CD4-positive, alpha-beta T cell (primary cell): ENCODE results near the gene ADAM22. TPM values are rescaled to one million over a fixed set of nuclear protein-coding genes. Genes with fewer than 3 reads are reported as not detected.

ENCODE experiments used
- ATAC-seq: fragments of 200-7000 bp; cut with Tn5 transposase; one replicate; pipeline ENCODE4 v1.10.0; 2022; ENCODE audit warnings: mild to moderate bottlenecking; ENCODE audit not compliant: poor library complexity
- CTCF ChIA-PET: fragments of 350-600 bp; sonication (Branson Sonifier 250); formaldehyde crosslinking; loops from one replicate; lab custom pipeline; 2021; ENCODE audit warnings: antibody characterized with exemption, inconsistent platforms; lab: Charles Lee
- POLR2A ChIA-PET: fragments of 350-600 bp; sonication (Branson Sonifier 250); formaldehyde crosslinking; loops from one replicate; lab custom pipeline; 2021; ENCODE audit warnings: antibody characterized with exemption, inconsistent platforms; lab: Charles Lee
- DNase-seq, 14 experiments: peaks; one replicate each; pipeline ENCODE4 v3.0.0-alpha.2; 2013 to 2020; ENCODE audit warnings: mixed read lengths in 2 of 14
- H3K27ac ChIP-seq, 2 donors: one replicate each; pipeline versions ENCODE4 v1.5.1 to v1.7.0; 2013; ENCODE audit warnings: low read length in 2 of 2, low read depth in 1 of 2, mild to moderate bottlenecking in 1 of 2
- H3K27me3 ChIP-seq, 2 experiments: 1 replicate in 1 of 2; 2 replicates in 1 of 2; pipeline versions ENCODE4 v1.6.1 to v1.7.0; 2013; ENCODE audit warnings: low read length in 2 of 2, control low read depth in 1 of 2, mild to moderate bottlenecking in 1 of 2, moderate library complexity in 1 of 2; ENCODE audit not compliant: insufficient read depth in 2 of 2, control insufficient read depth in 1 of 2
- H3K36me3 ChIP-seq: one replicate; pipeline ENCODE4 v1.6.1; 2013; ENCODE audit warnings: low read length, control low read depth; ENCODE audit not compliant: insufficient read depth
- H3K4me1 ChIP-seq: one replicate; pipeline ENCODE4 v1.6.1; 2013; ENCODE audit warnings: low read length, control low read depth; ENCODE audit not compliant: insufficient read depth
- H3K4me3 ChIP-seq: one replicate; pipeline ENCODE4 v1.5.1; 2013; ENCODE audit warnings: mild to moderate bottlenecking, low read length, moderate library complexity
- H3K9me3 ChIP-seq, 2 experiments: 1 replicate in 1 of 2; 2 replicates in 1 of 2; pipeline versions ENCODE4 v1.6.1 to v1.7.0; 2013; ENCODE audit warnings: low read length in 2 of 2, mild to moderate bottlenecking in 2 of 2, control low read depth in 1 of 2, moderate library complexity in 1 of 2; ENCODE audit not compliant: control insufficient read depth in 1 of 2, insufficient read depth in 1 of 2
- H3K27ac Mint-ChIP-seq: one replicate; pipeline ENCODE4 v1.8.0; 2020; ENCODE audit warnings: mixed read lengths
- H3K27me3 Mint-ChIP-seq: one replicate; pipeline ENCODE4 v1.8.0; 2021; ENCODE audit warnings: mixed read lengths
- H3K36me3 Mint-ChIP-seq: one replicate; pipeline ENCODE4 v1.8.0; 2021; ENCODE audit warnings: low read depth, mixed read lengths
- H3K4me1 Mint-ChIP-seq: one replicate; pipeline ENCODE4 v1.8.0; 2021; ENCODE audit warnings: low read depth, mixed read lengths
- H3K4me3 Mint-ChIP-seq: one replicate; pipeline ENCODE4 v1.8.0; 2020; ENCODE audit warnings: mild to moderate bottlenecking, mixed read lengths
- H3K9me3 Mint-ChIP-seq: one replicate; pipeline ENCODE4 v1.8.0; 2020; ENCODE audit warnings: mixed read lengths
- intact Hi-C, 2 experiments: fragments of 100-400 bp; cut with DNase I in 1 of 2; cut with micrococcal nuclease in 1 of 2; formaldehyde crosslinking; loops; one replicate each; pipeline versions ENCODE4 v1.15.1 to v1.9.0; 2023 to 2025; cut with DNase I, micrococcal nuclease
- total RNA-seq, 174 experiments: library from RNA in 2 of 174; stranded (reverse) in 2 of 174; gene quantifications; one replicate each; pipeline ENCODE4 v1.2.3 and lab custom pipeline; 2021 to 2026
- TF ChIP-seq, protein P1 (sequence below): fragments of 200-600 bp; IDR thresholded peaks from one replicate; pipeline ENCODE4 v1.8.0; 2022; ENCODE audit warnings: antibody characterized with exemption, mild to moderate bottlenecking

The ADAM22 gene
- total RNA-seq, 2 experiments from 2014 or later: 0.60 to 0.64 TPM

- Histone ChIP-seq H3K4me1 (no peaks in the 10 kb centered on the region), H3K36me3 (no peaks in the 10 kb centered on the region), H3K27ac (no peak overlapping the region), H3K9me3 (no peaks in the 10 kb centered on the region), H3K4me3 (no peak overlapping the region), H3K27me3 (no peaks in the 10 kb centered on the region)
- DNase-seq (no peak), ATAC-seq (no peak)
- intact Hi-C loops: no loop called here
- ChIA-PET CTCF (no interaction called here), POLR2A (no interaction called here)
- Mint-ChIP-seq H3K27me3 (no peaks in the 10 kb centered on the region), H3K9me3 (no peaks in the 10 kb centered on the region), H3K36me3 (peaks cover 5% of the 10 kb centered on the region), H3K4me1 (no peaks in the 10 kb centered on the region), H3K4me3 (no peak overlapping the region), H3K27ac (no peak overlapping the region)
- TF ChIP-seq, protein P1, sequence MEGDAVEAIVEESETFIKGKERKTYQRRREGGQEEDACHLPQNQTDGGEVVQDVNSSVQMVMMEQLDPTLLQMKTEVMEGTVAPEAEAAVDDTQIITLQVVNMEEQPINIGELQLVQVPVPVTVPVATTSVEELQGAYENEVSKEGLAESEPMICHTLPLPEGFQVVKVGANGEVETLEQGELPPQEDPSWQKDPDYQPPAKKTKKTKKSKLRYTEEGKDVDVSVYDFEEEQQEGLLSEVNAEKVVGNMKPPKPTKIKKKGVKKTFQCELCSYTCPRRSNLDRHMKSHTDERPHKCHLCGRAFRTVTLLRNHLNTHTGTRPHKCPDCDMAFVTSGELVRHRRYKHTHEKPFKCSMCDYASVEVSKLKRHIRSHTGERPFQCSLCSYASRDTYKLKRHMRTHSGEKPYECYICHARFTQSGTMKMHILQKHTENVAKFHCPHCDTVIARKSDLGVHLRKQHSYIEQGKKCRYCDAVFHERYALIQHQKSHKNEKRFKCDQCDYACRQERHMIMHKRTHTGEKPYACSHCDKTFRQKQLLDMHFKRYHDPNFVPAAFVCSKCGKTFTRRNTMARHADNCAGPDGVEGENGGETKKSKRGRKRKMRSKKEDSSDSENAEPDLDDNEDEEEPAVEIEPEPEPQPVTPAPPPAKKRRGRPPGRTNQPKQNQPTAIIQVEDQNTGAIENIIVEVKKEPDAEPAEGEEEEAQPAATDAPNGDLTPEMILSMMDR: no peak
Measured at GRCh38 chr7:88146616-88147015, 212.6 kb downstream of the ADAM22 start.

GRCh38 chr7:88147341-88147740 lies 213.3 kb downstream of the ADAM22 start:
- H3K4me3 Mint-ChIP-seq: no peak overlapping the region
- POLR2A ChIA-PET: no interaction called here
- Histone ChIP-seq H3K27ac (no peak overlapping the region), H3K27me3 (no peaks in the 10 kb centered on the region), H3K4me1 (no peaks in the 10 kb centered on the region), H3K9me3 (no peaks in the 10 kb centered on the region), H3K36me3 (no peaks in the 10 kb centered on the region), H3K4me3 (no peak overlapping the region)
- H3K4me1 Mint-ChIP-seq: no peaks in the 10 kb centered on the region
- CTCF ChIA-PET: no interaction called here
- H3K9me3 Mint-ChIP-seq: no peaks in the 10 kb centered on the region
- H3K36me3 Mint-ChIP-seq: peaks cover 5% of the 10 kb centered on the region
- DNase-seq: no peak
- TF ChIP-seq, protein P1: no peak
- no peaks in the 10 kb centered on the region for H3K27me3 Mint-ChIP-seq
- intact Hi-C loops: no loop called here
- no peak for ATAC-seq
- H3K27ac Mint-ChIP-seq: no peak overlapping the region

DNA sequence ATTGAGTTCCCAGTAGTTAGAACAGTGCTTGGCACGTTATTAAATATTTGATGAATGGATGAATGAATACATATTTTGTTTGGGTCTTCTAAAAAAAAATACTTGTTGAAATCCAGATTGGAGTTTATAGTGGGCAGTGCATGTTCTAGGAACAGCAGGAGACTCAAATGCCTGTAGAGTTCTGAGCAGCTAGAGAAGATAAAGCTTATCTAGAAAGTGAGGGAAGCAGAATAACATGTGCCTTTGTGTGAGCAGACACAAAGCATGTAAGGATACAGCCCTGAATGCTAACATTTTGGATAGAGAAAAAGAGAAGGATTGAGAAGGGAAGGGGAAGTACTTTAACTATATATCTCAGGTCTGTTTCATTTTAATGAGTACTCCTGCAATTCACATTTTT lies 213.9 kb downstream of the ADAM22 start:
- TF ChIP-seq, protein P1: no peak
- H3K4me1 ChIP-seq: no peaks in the 10 kb centered on the region
- H3K27me3 Mint-ChIP-seq: no peaks in the 10 kb centered on the region
- no peak overlapping the region for H3K27ac ChIP-seq
- H3K36me3 ChIP-seq: no peaks in the 10 kb centered on the region
- peaks cover 7% of the 10 kb centered on the region for H3K36me3 Mint-ChIP-seq
- no peaks in the 10 kb centered on the region for H3K9me3 Mint-ChIP-seq
- ChIA-PET CTCF (no interaction called here), POLR2A (no interaction called here)
- H3K4me3 ChIP-seq: no peak overlapping the region
- no peaks in the 10 kb centered on the region for H3K9me3 ChIP-seq
- H3K4me1 Mint-ChIP-seq: no peaks in the 10 kb centered on the region
- ATAC-seq (no peak), DNase-seq (no peak)
- intact Hi-C loops: no loop called here
- no peak overlapping the region for H3K4me3 Mint-ChIP-seq
- H3K27me3 ChIP-seq: no peaks in the 10 kb centered on the region
- no peak overlapping the region for H3K27ac Mint-ChIP-seq
